ENCODE results near the gene EVA1B.

The EVA1B gene

GRCh38 chr1:36307601-36308330 is 15.7 kb downstream of the EVA1B start:
- DNase-seq, result no peak

GRCh38 chr1:36306902-36307456 is 16.5 kb downstream of the EVA1B start:
- DNase-seq, result peak; percentile 98

- peak; percentile 86 for DNase-seq
These were observed 17.1 kb downstream of the EVA1B start, which contains the start of gene SH3D21 for GRCh38 chr1:36306210-36306901. Gene SH3D21, plus strand, starts transcription at chr1:36306368. Its CDS starts 53 bp downstream, at chr1:36306421.

DNA sequence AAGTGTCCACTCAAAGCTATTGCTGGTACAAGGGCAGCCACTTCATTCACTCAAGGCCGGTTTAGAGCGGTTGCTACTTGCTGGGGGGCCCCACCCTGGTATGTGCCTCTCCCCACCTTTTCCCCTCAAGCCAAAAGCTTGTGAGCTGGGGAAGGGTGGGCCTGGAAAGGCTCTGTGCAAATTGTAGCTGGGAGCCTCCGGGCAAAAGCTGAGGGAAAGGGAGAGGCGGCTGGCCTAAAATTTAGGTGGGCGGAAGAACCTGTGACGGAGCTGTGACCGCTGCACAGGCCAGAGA is 17.6 kb downstream of the EVA1B start:
- no peak for DNase-seq

- DNase-seq, result no peak
These were observed 18.2 kb downstream of the EVA1B start for GRCh38 chr1:36304970-36305914.

- DNase-seq, result no peak
These were observed 18.9 kb downstream of the EVA1B start for GRCh38 chr1:36304521-36304920.

- no peak for DNase-seq
These were observed 19.6 kb downstream of the EVA1B start for GRCh38 chr1:36303650-36304360.

DNA sequence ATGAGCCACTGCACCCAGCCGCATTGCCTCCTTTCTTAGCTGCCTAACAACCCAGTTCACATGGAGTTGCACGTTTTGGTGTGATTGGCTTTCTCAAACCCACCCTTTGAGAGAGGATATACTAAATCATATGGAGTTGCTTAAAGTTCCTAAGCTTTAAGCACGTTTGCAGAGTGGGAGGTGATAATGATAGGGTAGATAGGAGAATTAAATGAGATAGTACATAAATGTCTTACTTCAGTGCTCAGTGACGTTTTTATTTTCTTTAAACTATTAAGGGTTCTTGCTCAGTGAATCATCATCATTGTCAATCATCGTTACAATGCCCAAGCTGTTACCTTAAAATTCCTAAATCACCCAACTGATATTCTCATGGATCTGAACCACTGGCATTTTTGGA is 20.2 kb downstream of the EVA1B start:
- no peak for DNase-seq

- no peak for DNase-seq
These were observed 22.2 kb downstream of the EVA1B start for GRCh38 chr1:36301220-36301619.

DNA sequence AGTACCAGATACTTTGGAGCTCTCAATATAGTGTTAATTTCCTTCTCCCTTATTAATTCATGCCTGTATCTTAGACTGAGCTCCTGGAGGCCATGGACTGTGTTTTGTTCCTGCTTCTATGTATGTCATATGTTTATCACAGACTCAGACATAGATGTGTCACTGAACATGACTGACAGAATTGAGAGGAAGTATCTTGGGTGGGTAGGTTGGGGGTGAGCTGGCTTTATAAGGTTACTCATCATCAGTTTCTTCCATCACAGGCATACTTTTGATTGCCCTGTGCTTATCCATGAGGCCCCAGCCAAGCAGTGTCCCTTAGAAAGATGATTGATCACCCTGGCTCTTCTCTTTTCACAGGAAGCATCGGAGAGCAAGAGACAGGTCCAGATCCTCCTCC is 22.9 kb downstream of the EVA1B start:
- DNase-seq, result no peak

GRCh38 chr1:36298640-36299039 is 24.8 kb downstream of the EVA1B start:
- no peak for DNase-seq

GRCh38 chr1:36297062-36297461 is 26.4 kb downstream of the EVA1B start:
- DNase-seq, result no peak

DNA sequence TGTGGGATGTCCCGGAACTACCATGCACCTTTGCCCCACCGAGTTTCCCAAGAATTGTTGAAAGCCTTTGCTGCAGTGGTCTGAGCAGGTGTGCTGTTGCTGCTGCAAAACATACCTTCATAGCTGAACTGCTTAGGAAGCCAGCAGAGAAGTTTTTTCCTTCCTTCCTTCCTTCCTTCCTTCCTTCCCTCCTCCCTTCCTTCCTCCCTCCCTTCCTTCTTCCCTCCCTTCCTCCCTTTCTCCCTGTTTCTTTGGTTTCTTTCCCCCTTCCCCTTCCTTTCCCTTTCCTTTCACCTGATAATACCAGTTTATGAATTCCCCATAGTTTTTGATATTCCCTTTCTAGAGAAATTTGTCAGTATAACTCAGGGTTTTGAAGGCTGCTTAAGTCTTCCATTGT is 28.1 kb downstream of the EVA1B start:
- DNase-seq, result no peak

- no peak for DNase-seq
These were observed 35.9 kb downstream of the EVA1B start for GRCh38 chr1:36287595-36287994.

- no peak for DNase-seq
These were observed 36.6 kb downstream of the EVA1B start for GRCh38 chr1:36286802-36287201.

DNA sequence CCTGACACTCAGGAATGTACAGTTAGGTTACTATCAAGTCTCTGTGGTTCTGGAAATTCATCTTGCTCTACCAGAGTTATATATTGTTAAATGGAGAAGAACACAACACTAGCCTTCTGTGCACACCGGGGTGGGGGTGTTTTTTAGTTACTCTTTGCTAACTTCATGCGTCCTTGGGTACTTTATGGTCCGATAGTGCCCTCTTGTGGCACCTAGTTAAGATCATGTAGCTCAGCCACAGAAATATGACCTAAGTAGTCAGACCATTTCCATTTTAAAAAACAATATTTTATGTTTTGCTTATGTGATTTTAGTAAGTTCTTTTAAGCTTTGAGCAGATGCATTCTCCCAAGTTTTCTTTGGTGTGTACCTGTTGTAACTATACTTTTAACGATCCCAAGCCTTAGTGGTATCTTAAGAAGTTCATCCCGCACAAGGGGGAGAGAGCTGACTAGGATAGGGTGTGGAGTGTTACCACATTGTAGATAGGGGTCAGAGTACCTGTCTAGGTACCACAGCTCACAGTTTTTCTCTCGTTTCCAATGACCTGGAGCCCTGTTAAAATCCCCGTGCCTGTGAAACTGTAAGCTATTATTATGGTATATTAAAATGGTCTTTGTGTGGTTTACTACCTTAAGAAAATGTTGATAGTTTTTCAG is 37.9 kb downstream of the EVA1B start:
- peak; percentile 65 for DNase-seq

DNA sequence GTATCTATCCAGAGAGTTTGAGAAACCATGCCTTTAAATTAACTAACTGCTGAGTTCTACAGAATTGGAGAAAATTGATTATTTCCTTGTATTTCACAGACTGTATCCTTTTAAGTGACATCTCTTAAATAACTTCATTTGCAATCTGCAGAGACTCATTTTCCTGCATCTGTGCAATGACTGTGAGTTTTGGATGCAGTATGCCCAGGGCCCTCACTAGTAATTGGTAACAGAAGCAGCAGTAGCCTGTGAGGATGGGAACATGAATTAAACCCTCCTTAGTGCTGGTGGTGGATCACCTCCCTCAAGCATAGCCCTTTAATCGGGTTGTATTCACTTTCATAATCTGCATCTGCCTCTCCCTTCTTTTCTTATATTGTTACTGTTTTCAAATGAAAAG is 38.9 kb downstream of the EVA1B start:
- DNase-seq, result no peak

- DNase-seq, result no peak
These were observed 39.4 kb downstream of the EVA1B start for GRCh38 chr1:36284061-36284460.

DNA sequence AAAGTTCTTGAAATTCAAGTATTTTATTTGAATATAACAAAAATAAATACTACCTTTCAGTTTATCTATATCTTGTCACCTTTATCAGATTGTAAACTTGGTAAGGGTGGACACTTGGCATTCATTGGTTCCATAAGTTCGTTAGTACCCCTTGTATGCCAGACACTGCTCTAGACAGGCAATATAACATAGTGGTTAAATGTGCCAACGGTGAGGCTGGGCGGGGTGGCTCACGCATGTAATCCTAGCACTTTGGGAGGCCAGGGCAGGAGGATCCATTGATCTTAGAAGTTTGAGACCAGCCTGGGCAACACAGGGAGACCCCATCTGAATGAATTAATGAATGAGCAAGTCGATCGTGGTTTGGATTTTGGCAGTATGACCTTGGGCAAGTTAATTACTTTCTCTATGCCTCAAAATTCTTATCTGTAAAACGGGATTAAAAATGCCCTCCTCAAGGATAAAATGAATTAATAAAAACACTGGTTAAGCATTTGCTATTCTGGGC is 43.6 kb downstream of the EVA1B start:
- no peak for DNase-seq

DNA sequence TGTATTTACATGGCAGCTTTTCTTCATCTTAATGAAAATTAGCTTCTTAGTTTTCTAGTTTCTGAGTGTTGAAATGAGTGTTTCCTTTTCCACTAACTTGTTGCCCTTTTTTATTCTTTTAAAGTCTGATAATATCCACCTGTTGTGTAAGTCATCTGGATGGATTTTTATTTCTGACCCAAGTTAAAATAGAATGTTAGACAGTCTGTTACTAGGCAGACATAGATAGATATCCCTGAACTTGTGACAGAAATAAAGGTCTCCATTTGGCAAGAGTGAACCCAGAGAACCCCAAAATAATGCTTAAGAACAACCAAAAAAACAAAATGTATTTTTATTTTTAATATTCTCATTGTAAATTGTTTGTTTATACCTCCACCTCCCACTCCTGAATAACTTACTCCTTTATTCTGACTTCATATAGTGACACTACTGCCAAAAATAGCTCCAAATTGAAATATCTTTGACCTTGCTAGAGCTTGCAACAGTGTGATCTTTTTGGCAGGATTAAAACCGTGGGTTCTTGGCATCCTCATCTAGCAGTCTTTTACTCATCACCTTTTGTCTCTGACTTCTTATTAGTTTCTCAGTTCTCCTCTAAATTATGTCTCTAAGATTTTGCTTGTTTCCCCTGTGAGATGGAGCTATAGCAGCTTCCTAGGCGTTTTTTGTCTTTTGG is 44.2 kb downstream of the EVA1B start:
- DNase-seq, result no peak

- DNase-seq, result no peak
These were observed 46.8 kb downstream of the EVA1B start for GRCh38 chr1:36276688-36277087.
